Neural progenitor cell (in vitro differentiated cells): ENCODE results near the gene SLC6A11.

Experiments
- EZH2 ChIP-seq: fragments of 200-600 bp; sonication (generic); IDR thresholded peaks from 2 replicates; pipeline ENCODE4 v1.6.1; 2017; ENCODE audit warnings: antibody characterized with exemption, mild to moderate bottlenecking, moderate library complexity
- EZH2phosphoT487 ChIP-seq: fragments of 200-600 bp; sonication (generic); IDR thresholded peaks from 2 replicates; pipeline ENCODE4 v1.6.1; 2017; ENCODE audit warnings: antibody characterized with exemption
- TF ChIP-seq, protein P1 (sequence below): fragments of 200-600 bp; sonication (generic); IDR thresholded peaks from 2 replicates; pipeline ENCODE4 v1.5.1; 2017; ENCODE audit warnings: antibody characterized with exemption, mild to moderate bottlenecking

- TF ChIP-seq, protein P1, sequence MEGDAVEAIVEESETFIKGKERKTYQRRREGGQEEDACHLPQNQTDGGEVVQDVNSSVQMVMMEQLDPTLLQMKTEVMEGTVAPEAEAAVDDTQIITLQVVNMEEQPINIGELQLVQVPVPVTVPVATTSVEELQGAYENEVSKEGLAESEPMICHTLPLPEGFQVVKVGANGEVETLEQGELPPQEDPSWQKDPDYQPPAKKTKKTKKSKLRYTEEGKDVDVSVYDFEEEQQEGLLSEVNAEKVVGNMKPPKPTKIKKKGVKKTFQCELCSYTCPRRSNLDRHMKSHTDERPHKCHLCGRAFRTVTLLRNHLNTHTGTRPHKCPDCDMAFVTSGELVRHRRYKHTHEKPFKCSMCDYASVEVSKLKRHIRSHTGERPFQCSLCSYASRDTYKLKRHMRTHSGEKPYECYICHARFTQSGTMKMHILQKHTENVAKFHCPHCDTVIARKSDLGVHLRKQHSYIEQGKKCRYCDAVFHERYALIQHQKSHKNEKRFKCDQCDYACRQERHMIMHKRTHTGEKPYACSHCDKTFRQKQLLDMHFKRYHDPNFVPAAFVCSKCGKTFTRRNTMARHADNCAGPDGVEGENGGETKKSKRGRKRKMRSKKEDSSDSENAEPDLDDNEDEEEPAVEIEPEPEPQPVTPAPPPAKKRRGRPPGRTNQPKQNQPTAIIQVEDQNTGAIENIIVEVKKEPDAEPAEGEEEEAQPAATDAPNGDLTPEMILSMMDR, result no peak
- TF ChIP-seq EZH2 (no peak), EZH2phosphoT487 (no peak)
Observed at GRCh38 chr3:10889206-10889960, 73.4 kb downstream of the SLC6A11 start.
